Astrocyte (in vitro differentiated cells and primary cell): ENCODE measurements around the gene ZBTB49.

Experiments used
- CTCF ChIP-seq: IDR thresholded peaks from 2 replicates; pipeline ENCODE4 v1.5.1; 2011; ENCODE audit warnings: low read depth, mild to moderate bottlenecking, inconsistent platforms, low read length, moderate library complexity; ENCODE audit not compliant: insufficient read depth
- EZH2 ChIP-seq: IDR thresholded peaks from 2 replicates; pipeline ENCODE4 v1.6.1; 2012; ENCODE audit warnings: mild to moderate bottlenecking, low read length, inconsistent platforms; ENCODE audit not compliant: insufficient read depth

- no peak for TF ChIP-seq CTCF
- no peak for TF ChIP-seq EZH2
Measured at GRCh38 chr4:4338210-4339001, 48.4 kb downstream of the ZBTB49 start.
